T-helper 2 cell treated with Interferon-gamma antibody and Interleukin-4, amounts not matched to agents 5 μg/mL and 100 μg/mL, for 36 hours (primary cell): ENCODE results near the gene CPLX1.
"Not testable (repeated sequence)": the region's sequence is repeated elsewhere in the genome, so short reads cannot be mapped to it uniquely, and the experiment has no call there.

Experiments
- DNase-seq: peaks from one replicate; pipeline ENCODE4 v3.0.0; 2021; ENCODE audit warnings: low spot score
- H3K27ac Mint-ChIP-seq: one replicate; pipeline ENCODE4 v1.8.0; 2021; ENCODE audit warnings: mild to moderate bottlenecking, mixed read lengths
- H3K27me3 Mint-ChIP-seq: one replicate; pipeline ENCODE4 v1.8.0; 2021; ENCODE audit warnings: low read depth, mixed read lengths
- H3K36me3 Mint-ChIP-seq: one replicate; pipeline ENCODE4 v1.8.0; 2021; ENCODE audit warnings: low read depth, mixed read lengths
- H3K4me1 Mint-ChIP-seq: one replicate; pipeline ENCODE4 v1.8.0; 2021; ENCODE audit warnings: low read depth, mixed read lengths
- H3K4me3 Mint-ChIP-seq: one replicate; pipeline ENCODE4 v1.8.0; 2022; ENCODE audit warnings: mild to moderate bottlenecking, moderate library complexity, mixed read lengths
- H3K9me3 Mint-ChIP-seq: one replicate; pipeline ENCODE4 v1.8.0; 2021; ENCODE audit warnings: mixed read lengths

The CPLX1 gene

GRCh38 chr4:769511-769910, 56.4 kb downstream of the CPLX1 start:
- Mint-ChIP-seq H3K4me1 (peaks cover 4% of the 10 kb centered on the region), H3K36me3 (peaks cover 43% of the 10 kb centered on the region), H3K9me3 (no peaks in the 10 kb centered on the region), H3K27ac (no peak overlapping the region), H3K4me3 (no peak overlapping the region), H3K27me3 (no peaks in the 10 kb centered on the region)
- no peak for DNase-seq

- peaks cover 38% of the 10 kb centered on the region for H3K36me3 Mint-ChIP-seq
- no peak overlapping the region for H3K4me3 Mint-ChIP-seq
- no peaks in the 10 kb centered on the region for H3K9me3 Mint-ChIP-seq
- H3K27me3 Mint-ChIP-seq: no peaks in the 10 kb centered on the region
- H3K4me1 Mint-ChIP-seq: no peaks in the 10 kb centered on the region
- DNase-seq: no peak
- no peak overlapping the region for H3K27ac Mint-ChIP-seq
Observed at GRCh38 chr4:768995-769394, 56.9 kb downstream of the CPLX1 start.

GRCh38 chr4:768076-768475, 57.9 kb downstream of the CPLX1 start:
- Mint-ChIP-seq H3K27ac (no peak overlapping the region), H3K27me3 (no peaks in the 10 kb centered on the region), H3K9me3 (no peaks in the 10 kb centered on the region), H3K36me3 (peaks cover 41% of the 10 kb centered on the region), H3K4me1 (no peaks in the 10 kb centered on the region), H3K4me3 (no peak overlapping the region)
- DNase-seq: no peak

GRCh38 chr4:766559-767283, 59.2 kb downstream of the CPLX1 start:
- Mint-ChIP-seq H3K4me1 (peaks cover 2% of the 10 kb centered on the region), H3K4me3 (no peak overlapping the region), H3K27me3 (no peaks in the 10 kb centered on the region), H3K36me3 (peaks cover 48% of the 10 kb centered on the region), H3K9me3 (no peaks in the 10 kb centered on the region), H3K27ac (peak overlapping the region; percentile 36)
- no peak for DNase-seq

GRCh38 chr4:766152-766515, 59.8 kb downstream of the CPLX1 start:
- H3K27me3 Mint-ChIP-seq: no peaks in the 10 kb centered on the region
- H3K4me3 Mint-ChIP-seq: no peak overlapping the region
- H3K4me1 Mint-ChIP-seq: peaks cover 2% of the 10 kb centered on the region
- H3K27ac Mint-ChIP-seq: peak overlapping the region; percentile 58
- peaks cover 52% of the 10 kb centered on the region for H3K36me3 Mint-ChIP-seq
- DNase-seq: no peak
- H3K9me3 Mint-ChIP-seq: no peaks in the 10 kb centered on the region

- no peak for DNase-seq
- peaks cover 3% of the 10 kb centered on the region for H3K4me1 Mint-ChIP-seq
- no peaks in the 10 kb centered on the region for H3K9me3 Mint-ChIP-seq
- no peak overlapping the region for H3K4me3 Mint-ChIP-seq
- H3K27ac Mint-ChIP-seq: no peak overlapping the region
- H3K27me3 Mint-ChIP-seq: no peaks in the 10 kb centered on the region
- H3K36me3 Mint-ChIP-seq: peaks cover 54% of the 10 kb centered on the region
Observed at GRCh38 chr4:764405-765169, 61.3 kb downstream of the CPLX1 start.

- no peak overlapping the region for H3K27ac Mint-ChIP-seq
- peaks cover 49% of the 10 kb centered on the region for H3K36me3 Mint-ChIP-seq
- no peak for DNase-seq
- peaks cover 3% of the 10 kb centered on the region for H3K4me1 Mint-ChIP-seq
- no peak overlapping the region for H3K4me3 Mint-ChIP-seq
- no peaks in the 10 kb centered on the region for H3K9me3 Mint-ChIP-seq
- no peaks in the 10 kb centered on the region for H3K27me3 Mint-ChIP-seq
Observed at GRCh38 chr4:763922-764321, 62.0 kb downstream of the CPLX1 start.

GRCh38 chr4:763191-763810, 62.6 kb downstream of the CPLX1 start:
- no peak for DNase-seq
- H3K36me3 Mint-ChIP-seq: peaks cover 49% of the 10 kb centered on the region

GRCh38 chr4:762211-763190, 63.4 kb downstream of the CPLX1 start:
- no peak overlapping the region for H3K27ac Mint-ChIP-seq
- DNase-seq: no peak
- peaks cover 46% of the 10 kb centered on the region for H3K36me3 Mint-ChIP-seq

More at GRCh38 chr4:763191-763810, 62.6 kb downstream of the CPLX1 start:
- Mint-ChIP-seq H3K4me1 (peaks cover 3% of the 10 kb centered on the region), H3K4me3 (no peak overlapping the region), H3K27me3 (no peaks in the 10 kb centered on the region), H3K27ac (no peak overlapping the region), H3K9me3 (no peaks in the 10 kb centered on the region)

GRCh38 chr4:761739-762138, 64.2 kb downstream of the CPLX1 start:
- Mint-ChIP-seq H3K36me3 (peaks cover 40% of the 10 kb centered on the region), H3K4me1 (peaks cover 3% of the 10 kb centered on the region), H3K9me3 (no peaks in the 10 kb centered on the region), H3K27ac (no peak overlapping the region), H3K27me3 (no peaks in the 10 kb centered on the region), H3K4me3 (no peak overlapping the region)
- DNase-seq: no peak

More at GRCh38 chr4:762211-763190, 63.4 kb downstream of the CPLX1 start:
- peaks cover 3% of the 10 kb centered on the region for H3K4me1 Mint-ChIP-seq
- no peak overlapping the region for H3K4me3 Mint-ChIP-seq
- no peaks in the 10 kb centered on the region for H3K9me3 Mint-ChIP-seq
- no peaks in the 10 kb centered on the region for H3K27me3 Mint-ChIP-seq

- Mint-ChIP-seq H3K27ac (no peak overlapping the region), H3K4me1 (peaks cover 3% of the 10 kb centered on the region), H3K9me3 (no peaks in the 10 kb centered on the region), H3K36me3 (peaks cover 35% of the 10 kb centered on the region), H3K4me3 (no peak overlapping the region), H3K27me3 (no peaks in the 10 kb centered on the region)
- DNase-seq: no peak
Observed at GRCh38 chr4:761086-761485, 64.8 kb downstream of the CPLX1 start.

GRCh38 chr4:760616-761015, 65.3 kb downstream of the CPLX1 start:
- Mint-ChIP-seq H3K27ac (no peak overlapping the region), H3K36me3 (peaks cover 35% of the 10 kb centered on the region)
- no peak for DNase-seq

GRCh38 chr4:759810-760209, 66.1 kb downstream of the CPLX1 start:
- not testable (repeated sequence) for H3K4me3 Mint-ChIP-seq, H3K27me3 Mint-ChIP-seq
- peak overlapping the region; percentile 74 for H3K27ac Mint-ChIP-seq

More at GRCh38 chr4:760616-761015, 65.3 kb downstream of the CPLX1 start:
- H3K9me3 Mint-ChIP-seq: no peaks in the 10 kb centered on the region
- no peaks in the 10 kb centered on the region for H3K27me3 Mint-ChIP-seq
- peaks cover 3% of the 10 kb centered on the region for H3K4me1 Mint-ChIP-seq
- H3K4me3 Mint-ChIP-seq: no peak overlapping the region

More at GRCh38 chr4:759810-760209, 66.1 kb downstream of the CPLX1 start:
- not testable (repeated sequence) for H3K9me3 Mint-ChIP-seq, H3K4me1 Mint-ChIP-seq, DNase-seq
- peaks cover 34% of the 10 kb centered on the region for H3K36me3 Mint-ChIP-seq
